SK-N-SH (cell line): ENCODE results near the gene RSAD2. TPM values are rescaled to one million over a fixed set of nuclear protein-coding genes. Genes with fewer than 3 reads are reported as not detected.

ENCODE experiments used
- CTCF ChIA-PET: fragments of 300-600, 350-600 bp; formaldehyde crosslinking; extraction: SDS; loops from one replicate; lab custom pipeline; 2021; lab: Yijun Ruan, JAX
- POLR2A ChIA-PET: fragments of 350-600 bp; sonication (Branson Sonifier 250); formaldehyde crosslinking; extraction: SDS; loops from one replicate; lab custom pipeline; 2020; ENCODE audit warnings: antibody characterized with exemption, inconsistent platforms; lab: Yijun Ruan, JAX
- DNase-seq: peaks from one replicate; pipeline ENCODE4 v3.0.0; 2012
- H2AFZ ChIP-seq: fragments of 200-600 bp; sonication (generic); 2 replicates; pipeline ENCODE4 v1.8.1; 2016; ENCODE audit warnings: antibody characterized with exemption, mild to moderate bottlenecking, low read depth
- H3F3A ChIP-seq: fragments of 200-600 bp; sonication (generic); replicated peaks from 2 replicates; pipeline ENCODE3; 2016; ENCODE audit warnings: antibody characterized with exemption, mild to moderate bottlenecking; ENCODE audit not compliant: insufficient read depth
- H3K27ac ChIP-seq, 2 experiments: fragments of 200-500 bp in 1 of 2; fragments of 200-600 bp in 1 of 2; sonication (Bioruptor generic) in 1 of 2; sonication (generic), shearing (Covaris generic) in 1 of 2; 2 replicates each; pipeline versions ENCODE4 v1.5.1 to v1.6.1; 2014 to 2016; ENCODE audit warnings: low read depth in 2 of 2, inconsistent platforms in 1 of 2, low read length in 1 of 2, mild to moderate bottlenecking in 1 of 2, mixed read lengths in 1 of 2
- H3K27me3 ChIP-seq: fragments of 200-600 bp; sonication (generic), shearing (Covaris generic); 2 replicates; pipeline ENCODE4 v1.6.1; 2016; ENCODE audit warnings: mixed run types; ENCODE audit not compliant: insufficient read depth
- H3K36me3 ChIP-seq, 2 experiments: fragments of 200-500 bp in 1 of 2; fragments of 200-600 bp in 1 of 2; sonication (Bioruptor generic) in 1 of 2; sonication (generic) in 1 of 2; replicated peaks in 1 of 2; 2 replicates each; pipeline versions ENCODE3 to v1.5.1; 2014 to 2016; ENCODE audit warnings: low read length in 1 of 2, mild to moderate bottlenecking in 1 of 2; ENCODE audit not compliant: insufficient read depth in 2 of 2, control insufficient read depth in 1 of 2
- H3K4me1 ChIP-seq, 2 experiments: fragments of 200-500 bp in 1 of 2; fragments of 200-600 bp in 1 of 2; sonication (Bioruptor generic) in 1 of 2; sonication (generic), shearing (Covaris generic) in 1 of 2; 2 replicates each; pipeline versions ENCODE4 v1.5.1 to v1.6.1; 2014 to 2016; ENCODE audit warnings: low read depth in 1 of 2, low read length in 1 of 2, mixed run types in 1 of 2; ENCODE audit not compliant: insufficient read depth in 2 of 2, control insufficient read depth in 1 of 2
- H3K4me2 ChIP-seq: fragments of 200-600 bp; sonication (generic), shearing (Covaris generic); 2 replicates; pipeline ENCODE4 v1.6.1; 2017; ENCODE audit warnings: mixed run types
- H3K4me3 ChIP-seq, 2 experiments: fragments of 200-500 bp in 1 of 2; fragments of 200-600 bp in 1 of 2; sonication (Bioruptor generic) in 1 of 2; sonication (generic), shearing (Covaris generic) in 1 of 2; 2 replicates each; pipeline versions ENCODE4 v1.5.1 to v1.8.1; 2014 to 2016; ENCODE audit warnings: low read depth in 2 of 2, inconsistent platforms in 1 of 2, low read length in 1 of 2, mild to moderate bottlenecking in 1 of 2, mixed read lengths in 1 of 2, moderate library complexity in 1 of 2
- H3K79me2 ChIP-seq: fragments of 200-600 bp; sonication (generic); 2 replicates; pipeline ENCODE4 v1.8.1; 2017; ENCODE audit warnings: mild to moderate bottlenecking; ENCODE audit not compliant: insufficient read depth
- H3K9ac ChIP-seq: fragments of 200-600 bp; sonication (generic); 2 replicates; pipeline ENCODE4 v1.6.1; 2017; ENCODE audit warnings: mixed run types
- H3K9me2 ChIP-seq: fragments of 200-600 bp; sonication (generic); 2 replicates; pipeline ENCODE4 v1.6.1; 2017; ENCODE audit warnings: mixed run types
- H3K9me3 ChIP-seq: fragments of 200-600 bp; sonication (generic); 2 replicates; pipeline ENCODE4 v1.6.1; 2017; ENCODE audit warnings: mixed run types, mild to moderate bottlenecking, moderate library complexity
- H4K20me1 ChIP-seq: fragments of 200-600 bp; sonication (generic); 2 replicates; pipeline ENCODE4 v1.6.1; 2017; ENCODE audit warnings: mild to moderate bottlenecking, mixed run types; ENCODE audit not compliant: insufficient read depth
- CTCF ChIP-seq: fragments of 200-600 bp; sonication (generic); IDR thresholded peaks from 2 replicates; pipeline ENCODE4 v1.6.1; 2017; ENCODE audit warnings: antibody characterized with exemption, mild to moderate bottlenecking, moderate library complexity
- FOSL2 ChIP-seq: IDR thresholded peaks from 2 replicates; pipeline ENCODE4 v1.4.0; 2012; ENCODE audit warnings: low read depth, mild to moderate bottlenecking, moderate library complexity, borderline replicate concordance
- GATA2 ChIP-seq: sonication (generic); formaldehyde crosslinking; IDR thresholded peaks from 2 replicates; pipeline ENCODE4 v1.5.0; 2020; ENCODE audit warnings: mild to moderate bottlenecking, missing genetic modification reagents
- MAX ChIP-seq: IDR thresholded peaks from 2 replicates; pipeline ENCODE4 v1.4.0; 2012; ENCODE audit warnings: low read depth
- MEF2A ChIP-seq: IDR thresholded peaks from 2 replicates; pipeline ENCODE4 v1.4.0; 2012; ENCODE audit warnings: low read depth, borderline replicate concordance
- NRF1 ChIP-seq: IDR thresholded peaks from 2 replicates; pipeline ENCODE4 v1.6.1; 2012; ENCODE audit warnings: low read depth, mild to moderate bottlenecking, low read length
- PBX3 ChIP-seq: IDR thresholded peaks from 2 replicates; pipeline ENCODE4; 2012
- RAD21 ChIP-seq: IDR thresholded peaks from 2 replicates; pipeline ENCODE4 v1.6.1; 2012; ENCODE audit warnings: mild to moderate bottlenecking, low read length
- RCOR1 ChIP-seq: fragments of 150-350 bp; IDR thresholded peaks from 2 replicates; pipeline ENCODE4 v1.6.1; 2017; ENCODE audit warnings: antibody characterized with exemption, low read length
- RFX5 ChIP-seq: IDR thresholded peaks from 2 replicates; pipeline ENCODE4 v1.6.1; 2012; ENCODE audit warnings: mild to moderate bottlenecking, improper control_type of control experiment, low read length
- SMC3 ChIP-seq: IDR thresholded peaks from 2 replicates; pipeline ENCODE4 v1.6.1; 2012; ENCODE audit warnings: low read depth, low read length, improper control_type of control experiment
- TCF12 ChIP-seq: IDR thresholded peaks from 2 replicates; pipeline ENCODE4 v1.4.0; 2012
- USF2 ChIP-seq: fragments of 150-350 bp; IDR thresholded peaks from 2 replicates; pipeline ENCODE4 v1.6.1; 2017; ENCODE audit warnings: antibody characterized with exemption, low read length, low read depth, borderline replicate concordance
- WGBS: methylation state at CpG from one replicate; pipeline ENCODE4 v1.1.6; 2017; ENCODE audit warnings: low lambda C conversion rate; 5-methylcytosine and 5-hydroxymethylcytosine counted together
- polyA plus RNA-seq, 3 experiments: library from polyadenylated mRNA; depleted of rRNA; stranded (reverse); fragments of >200 nt; gene quantifications; 2 replicates each; pipeline ENCODE4 v1.2.3, GENCODE V29; 2012

RSAD2 gene, protein sequence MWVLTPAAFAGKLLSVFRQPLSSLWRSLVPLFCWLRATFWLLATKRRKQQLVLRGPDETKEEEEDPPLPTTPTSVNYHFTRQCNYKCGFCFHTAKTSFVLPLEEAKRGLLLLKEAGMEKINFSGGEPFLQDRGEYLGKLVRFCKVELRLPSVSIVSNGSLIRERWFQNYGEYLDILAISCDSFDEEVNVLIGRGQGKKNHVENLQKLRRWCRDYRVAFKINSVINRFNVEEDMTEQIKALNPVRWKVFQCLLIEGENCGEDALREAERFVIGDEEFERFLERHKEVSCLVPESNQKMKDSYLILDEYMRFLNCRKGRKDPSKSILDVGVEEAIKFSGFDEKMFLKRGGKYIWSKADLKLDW
- 0.15 and 0.35 TPM in 2 replicates for polyA plus RNA-seq (2012; rRNA removed)
- 0.25 and 0.37 TPM in 2 replicates for polyA plus RNA-seq (2012; cell fraction: cytosol; rRNA removed)
- polyA plus RNA-seq (2012; cell fraction: nucleus; rRNA removed), result 0.31 and 0.45 TPM in 2 replicates

DNA sequence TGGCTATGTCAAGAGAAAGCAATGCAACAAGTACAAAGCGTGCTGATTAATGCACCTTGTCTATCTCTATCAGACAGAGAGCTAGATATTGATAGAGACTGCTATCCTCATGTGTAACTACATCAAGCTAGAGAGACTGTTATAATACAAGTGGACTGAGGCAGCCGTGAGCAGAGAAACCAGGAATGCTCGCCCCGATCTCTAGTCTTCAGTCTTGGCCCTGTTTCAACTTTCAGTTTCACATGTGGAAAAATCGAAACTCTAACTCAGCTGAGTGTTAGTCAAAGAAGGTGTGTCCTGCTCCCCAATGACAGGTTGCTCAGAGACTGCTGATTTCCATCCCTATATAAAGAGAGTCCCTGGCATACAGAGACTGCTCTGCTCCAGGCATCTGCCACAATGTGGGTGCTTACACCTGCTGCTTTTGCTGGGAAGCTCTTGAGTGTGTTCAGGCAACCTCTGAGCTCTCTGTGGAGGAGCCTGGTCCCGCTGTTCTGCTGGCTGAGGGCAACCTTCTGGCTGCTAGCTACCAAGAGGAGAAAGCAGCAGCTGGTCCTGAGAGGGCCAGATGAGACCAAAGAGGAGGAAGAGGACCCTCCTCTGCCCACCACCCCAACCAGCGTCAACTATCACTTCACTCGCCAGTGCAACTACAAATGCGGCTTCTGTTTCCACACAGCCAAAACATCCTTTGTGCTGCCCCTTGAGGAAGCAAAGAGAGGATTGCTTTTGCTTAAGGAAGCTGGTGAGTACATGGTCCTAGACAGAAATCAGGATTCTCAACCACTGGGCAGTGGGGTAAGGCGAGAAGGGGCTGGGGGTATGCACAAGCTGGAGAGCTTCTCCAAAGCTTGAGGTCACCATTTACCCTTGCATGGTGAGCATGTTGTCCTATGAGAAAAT lies at the start of gene RSAD2:
Gene RSAD2, plus strand, starts transcription at position 376 of the 903 bp plus-strand sequence. Its CDS starts 24 bp downstream, at position 400.
- Histone ChIP-seq H4K20me1 (no peaks in the 10 kb centered on the region), H3K4me2 (peak within 1 kb of the TSS; percentile 60), H3K27me3 (no peaks in the 10 kb centered on the region), H3K4me1 (peaks cover 0 to 5% of the 10 kb centered on the region in 2 experiments; a peak in 2 of 4 replicates), H3K9me3 (peaks cover 6% of the 10 kb centered on the region; the same call in 1 of the 2 replicates), H3K27ac (no peak within 1 kb of the TSS)
- POLR2A ChIA-PET, result no interaction called here
- WGBS, result 64% methylated on average over 10 of the region's 10 CpGs
- TF ChIP-seq RFX5, result no peak
- no peak for TF ChIP-seq USF2
- TF ChIP-seq GATA2 (CRISPR knock-in tag), result no peak
- TF ChIP-seq FOSL2, result no peak
- no peak for TF ChIP-seq PBX3
- TF ChIP-seq NRF1, result no peak
- TF ChIP-seq MAX, result no peak
- TF ChIP-seq, all 33 proteins: peak for 0
- Histone ChIP-seq H3K79me2 (no peaks in the 10 kb centered on the region), H3F3A (no peaks in the 10 kb centered on the region), H2AFZ (no peak within 1 kb of the TSS), H3K9ac (no peak within 1 kb of the TSS), H3K36me3 (no peaks in the 10 kb centered on the region), H3K4me3 (peak within 1 kb of the TSS; percentile 32 to 33; a peak in 3 of 4 replicates), H3K9me2 (no peaks in the 10 kb centered on the region)
- DNase-seq, result no peak
- CTCF ChIA-PET, result interaction anchor here (0.8 to 6.0 kb wide), 6 partner anchors 11 to 167 kb away, joined by 3 to 32 read pairs (median 4); partner anchors contain the start of genes CMPK2 and RNF144A

DNA sequence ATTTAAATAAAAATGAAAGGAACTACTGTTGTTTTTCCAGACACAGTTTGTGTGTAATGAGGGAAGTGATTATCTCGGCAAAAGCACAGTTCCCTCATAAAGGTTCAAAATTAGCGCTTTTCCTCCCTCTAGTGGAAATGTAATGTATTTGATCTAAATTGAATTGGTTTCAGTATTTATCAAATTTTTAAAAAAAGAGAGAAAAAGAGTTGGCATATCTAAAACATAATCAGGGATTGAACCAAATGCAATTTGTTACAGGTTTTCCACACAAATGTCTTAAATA lies 49.3 kb upstream of the RSAD2 start:
- 6% methylated on average over 2 of the region's 2 CpGs for WGBS
- TF ChIP-seq CTCF (peak; percentile 76), MEF2A (no peak), SMC3 (peak; percentile 30; the same call in 1 of the 2 replicates), RAD21 (peak; percentile 83), RCOR1 (no peak), TCF12 (no peak)
- Histone ChIP-seq H2AFZ (peak overlapping the region; percentile 52; the same call in 1 of the 2 replicates), H3K79me2 (no peaks in the 10 kb centered on the region), H3K9me2 (no peaks in the 10 kb centered on the region), H3F3A (no peaks in the 10 kb centered on the region), H3K27me3 (no peaks in the 10 kb centered on the region), H3K27ac (peak overlapping the region in 1 of 2 experiments; percentile 25; a peak in 1 of 4 replicates), H3K4me3 (no peak overlapping the region; a peak in 1 of 4 replicates), H3K4me1 (peaks cover 3% of the 10 kb centered on the region in 2 experiments; a peak in 3 of 4 replicates), H3K9ac (no peak overlapping the region), H4K20me1 (no peaks in the 10 kb centered on the region), H3K36me3 (no peaks in the 10 kb centered on the region), H3K4me2 (no peak overlapping the region), H3K9me3 (peaks cover 11% of the 10 kb centered on the region; the same call in 1 of the 2 replicates)
- ChIA-PET POLR2A (no interaction called here), CTCF (interaction anchor here (0.8 to 2.1 kb wide), 4 partner anchors 31 to 94 kb away, joined by 3 to 6 read pairs (median 4); partner anchors contain the start of gene CMPK2)
- DNase-seq, result peak; percentile 54
